HG02938 (cell line): ENCODE results near the gene KCNH8.
A peak's percentile ranks its signal among the peaks of the same experiment; 100 is the strongest.
"Not testable (repeated sequence)": the region's sequence is repeated elsewhere in the genome, so short reads cannot be mapped to it uniquely, and the experiment has no call there.

ENCODE experiments used
- ATAC-seq: cut with Tn5 transposase; IDR thresholded peaks from one replicate; pipeline ENCODE4 v1.9.1; 2021; ENCODE audit warnings: mild to moderate bottlenecking, moderate library complexity; ENCODE audit not compliant: unreplicated experiment

KCNH8 gene

GRCh38 chr3:19171794-19172193 is 23.5 kb downstream of the KCNH8 start:
- ATAC-seq = no peak

- no peak for ATAC-seq
Observed at GRCh38 chr3:19173945-19174344, 25.6 kb downstream of the KCNH8 start.

GRCh38 chr3:19183584-19183983 is 35.3 kb downstream of the KCNH8 start:
- no peak for ATAC-seq

GRCh38 chr3:19190126-19190525 is 41.8 kb downstream of the KCNH8 start:
- no peak for ATAC-seq

- no peak for ATAC-seq
Observed at GRCh38 chr3:19190602-19191001, 42.3 kb downstream of the KCNH8 start.

GRCh38 chr3:19199131-19199530 is 50.8 kb downstream of the KCNH8 start:
- ATAC-seq = no peak

GRCh38 chr3:19202303-19202702 is 54.0 kb downstream of the KCNH8 start:
- no peak for ATAC-seq

- ATAC-seq = no peak
Observed at GRCh38 chr3:19202754-19203153, 54.4 kb downstream of the KCNH8 start.

- ATAC-seq = no peak
Observed at GRCh38 chr3:19206540-19206939, 58.2 kb downstream of the KCNH8 start.

- ATAC-seq = no peak
Observed at GRCh38 chr3:19213603-19214220, 65.4 kb downstream of the KCNH8 start.

GRCh38 chr3:19215427-19215826 is 67.1 kb downstream of the KCNH8 start:
- no peak for ATAC-seq

GRCh38 chr3:19216669-19217337 is 68.5 kb downstream of the KCNH8 start:
- no peak for ATAC-seq

- ATAC-seq = no peak
Observed at GRCh38 chr3:19220311-19220710, 72.0 kb downstream of the KCNH8 start.

GRCh38 chr3:19221081-19221480 is 72.8 kb downstream of the KCNH8 start:
- no peak for ATAC-seq

GRCh38 chr3:19226479-19226878 is 78.2 kb downstream of the KCNH8 start:
- no peak for ATAC-seq

GRCh38 chr3:19228167-19228566 is 79.9 kb downstream of the KCNH8 start:
- ATAC-seq = no peak

GRCh38 chr3:19229086-19229485 is 80.8 kb downstream of the KCNH8 start:
- ATAC-seq = no peak

GRCh38 chr3:19229881-19230280 is 81.6 kb downstream of the KCNH8 start:
- ATAC-seq = peak; percentile 62

GRCh38 chr3:19231792-19232461 is 83.6 kb downstream of the KCNH8 start:
- no peak for ATAC-seq

- ATAC-seq = no peak
Observed at GRCh38 chr3:19232566-19232965, 84.3 kb downstream of the KCNH8 start.

- ATAC-seq = not testable (repeated sequence)
Observed at GRCh38 chr3:19233882-19234784, 85.8 kb downstream of the KCNH8 start.
